SU-DHL-6 (cell line): ENCODE measurements around the gene RPS6KA4.

Source experiments
- CTCF ChIP-seq: fragments of 200-600 bp; sonication (generic); IDR thresholded peaks from one replicate; pipeline ENCODE4 v1.5.1; 2017; ENCODE audit warnings: antibody characterized with exemption, mild to moderate bottlenecking, low read length, moderate library complexity; ENCODE audit not compliant: insufficient read depth, poor library complexity, severe bottlenecking
- EZH2phosphoT487 ChIP-seq: fragments of 200-600 bp; sonication (generic), shearing (Covaris generic); conservative IDR thresholded peaks from 2 replicates; pipeline ENCODE4 v1.6.1; 2018; ENCODE audit warnings: mild to moderate bottlenecking, antibody characterized with exemption, low read length, moderate library complexity, mixed read lengths

GRCh38 chr11:64367931-64368672 lies 9.1 kb downstream of the RPS6KA4 start:
- TF ChIP-seq CTCF (no peak), EZH2phosphoT487 (no peak)
